PFSK-1 (cell line): ENCODE data around the gene GPR62.

Experiments
- FOXP2 ChIP-seq: optimal IDR thresholded peaks from 2 replicates; pipeline ENCODE3; 2011; ENCODE audit warnings: borderline replicate concordance, control low read depth, inconsistent platforms; ENCODE audit not compliant: insufficient read depth; ENCODE audit errors: extremely low read length, extremely low read depth
- POLR2AphosphoS5 ChIP-seq: IDR thresholded peaks from 2 replicates; pipeline ENCODE4 v1.6.1; 2012; ENCODE audit warnings: low read depth, mild to moderate bottlenecking, control low read depth, low read length, moderate library complexity
- REST ChIP-seq, 2 experiments: IDR thresholded peaks; 2 replicates each; pipeline versions ENCODE4 v1.6.1 to v1.8.0; 2011 to 2012; ENCODE audit warnings: low read depth in 2 of 2, low read length in 2 of 2, control low read depth in 1 of 2, inconsistent platforms in 1 of 2, mild to moderate bottlenecking in 1 of 2, moderate library complexity in 1 of 2; ENCODE audit not compliant: insufficient read depth in 1 of 2
- SIN3A ChIP-seq: IDR thresholded peaks from 2 replicates; pipeline ENCODE4 v1.6.1; 2012; ENCODE audit warnings: mild to moderate bottlenecking, low read length, moderate library complexity, borderline replicate concordance; ENCODE audit not compliant: insufficient read depth
- TAF1 ChIP-seq: IDR thresholded peaks from 2 replicates; pipeline ENCODE4 v1.6.1; 2012; ENCODE audit warnings: low read length, control low read depth, borderline replicate concordance; ENCODE audit not compliant: insufficient read depth

GRCh38 chr3:51966016-51966415, 10.8 kb downstream of the GPR62 start:
- TF ChIP-seq POLR2AphosphoS5 (no peak), REST (IDR thresholded peaks at IDR 0.05; ENCODE audit: insufficient read depth in 1 of 2, low read depth in 2 of 2, low read length in 2 of 2) (no peak), TAF1 (no peak), FOXP2 (no peak), SIN3A (no peak)
